Left cardiac atrium (tissue), 4 donors: ENCODE data around the gene TSPAN14. TPM values are rescaled to one million over a fixed set of nuclear protein-coding genes. Genes with fewer than 3 reads are reported as not detected.

Experiments used
- ATAC-seq, 2 donors: fragments of 200-7000 bp; cut with Tn5 transposase; one replicate each; pipeline ENCODE4 v1.9.1; 2020; ENCODE audit warnings: mild to moderate bottlenecking in 2 of 2, moderate library complexity in 2 of 2
- DNase-seq: peaks from one replicate; pipeline ENCODE4 v3.0.0-alpha.2; 2020
- intact Hi-C, 2 donors: fragments of 100-400 bp; cut with DNase I; formaldehyde crosslinking; loops; one replicate each; pipeline versions ENCODE4 v1.14.1 to v1.15.1; 2022 to 2023
- total RNA-seq, 2 donors: library from RNA; stranded (reverse); fragmentation: NEBNext Ultra II Directional; extraction: Animal tissue kit (Norgen Biotek cat#: 25700); gene quantifications; one replicate each; pipeline ENCODE4 v1.2.1, GENCODE V29; 2021
- donor health status: DM: no; HTN: yes; CAD: no.
- donor health status: DM: no; HTN: yes; CAD: no; lungs with severe emphysema.
- donor health status: DM: yes; HTN: yes; CAD: no.
- donor health status: Dilated cardiomyopathy.

The TSPAN14 gene
- total RNA-seq, 2 donors from 2014 or later: 44.3 to 51.0 TPM

GRCh38 chr10:80497187-80498077 is 43.3 kb downstream of the TSPAN14 start:
- DNase-seq (peak; percentile 83), ATAC-seq (peak; percentile 25 to 55)
- intact Hi-C loops: no loop called here

GRCh38 chr10:80498078-80498832 is 44.1 kb downstream of the TSPAN14 start:
- ATAC-seq (peak in 1 of 2 donors; percentile 0), DNase-seq (no peak)
- intact Hi-C loops: no loop called here

GRCh38 chr10:80498833-80499741 is 45.0 kb downstream of the TSPAN14 start:
- intact Hi-C loops: no loop called here
- ATAC-seq (peak; percentile 81 to 93), DNase-seq (peak; percentile 95)

- intact Hi-C loops: loop anchor here in 1 of 2 donors (5.0 to 10.0 kb wide), 2 partner anchors 53 to 116 kb away; no protein-coding TSS in a partner anchor
- ATAC-seq: peak in 1 of 2 donors; percentile 28
- DNase-seq: peak; percentile 69
These were observed 46.7 kb downstream of the TSPAN14 start for GRCh38 chr10:80500572-80501380.

GRCh38 chr10:80501381-80501912 is 47.3 kb downstream of the TSPAN14 start:
- ATAC-seq (no peak), DNase-seq (no peak)
- intact Hi-C loops: loop anchor here in 1 of 2 donors (5.0 to 10.0 kb wide), 2 partner anchors 54 to 117 kb away; no protein-coding TSS in a partner anchor

- DNase-seq: no peak
- intact Hi-C loops: loop anchor here in 1 of 2 donors (5.0 to 10.0 kb wide), 2 partner anchors 55 to 117 kb away; no protein-coding TSS in a partner anchor
- ATAC-seq: no peak
These were observed 47.9 kb downstream of the TSPAN14 start for GRCh38 chr10:80501913-80502521.

GRCh38 chr10:80502621-80503583 is 48.8 kb downstream of the TSPAN14 start:
- ATAC-seq (no peak), DNase-seq (no peak)
- intact Hi-C loops: loop anchor here in 1 of 2 donors (5.0 to 10.0 kb wide), 2 partner anchors 56 to 118 kb away; no protein-coding TSS in a partner anchor

GRCh38 chr10:80503584-80504157 is 49.6 kb downstream of the TSPAN14 start:
- intact Hi-C loops: loop anchor here (2.0 to 10.0 kb wide), 3 partner anchors 56 to 119 kb away; no protein-coding TSS in a partner anchor
- DNase-seq: no peak

GRCh38 chr10:80504158-80504811 is 50.2 kb downstream of the TSPAN14 start:
- no peak for DNase-seq
- peak in 1 of 2 donors; percentile 24 for ATAC-seq
- intact Hi-C loops: loop anchor here (2.0 to 10.0 kb wide), 3 partner anchors 57 to 119 kb away; no protein-coding TSS in a partner anchor

More at GRCh38 chr10:80503584-80504157, 49.6 kb downstream of the TSPAN14 start:
- no peak for ATAC-seq

GRCh38 chr10:80504897-80505465 is 50.9 kb downstream of the TSPAN14 start:
- peak in 1 of 2 donors; percentile 3 for ATAC-seq
- DNase-seq: no peak
- intact Hi-C loops: loop anchor here (2.0 to 10.0 kb wide), 4 partner anchors 58 to 120 kb away; no protein-coding TSS in a partner anchor

GRCh38 chr10:80506189-80506575 is 52.1 kb downstream of the TSPAN14 start:
- intact Hi-C loops: loop anchor here (5.0 to 10.0 kb wide), 2 partner anchors 119 to 121 kb away; no protein-coding TSS in a partner anchor
- no peak for ATAC-seq
- no peak for DNase-seq

- no peak for DNase-seq
- intact Hi-C loops: loop anchor here (5.0 to 10.0 kb wide), 2 partner anchors 120 to 122 kb away; no protein-coding TSS in a partner anchor
- ATAC-seq: no peak
These were observed 52.9 kb downstream of the TSPAN14 start for GRCh38 chr10:80506836-80507487.

- intact Hi-C loops: loop anchor here (5.0 to 10.0 kb wide), 2 partner anchors 122 to 124 kb away; no protein-coding TSS in a partner anchor
- ATAC-seq: no peak
- no peak for DNase-seq
These were observed 54.9 kb downstream of the TSPAN14 start for GRCh38 chr10:80509108-80509402.
